Endothelial cell of umbilical vein (primary cell): ENCODE results near the gene POLD3. TPM values are rescaled to one million over a fixed set of nuclear protein-coding genes. Genes with fewer than 3 reads are reported as not detected.

Source experiments
- BruUV-seq: library from RNA; stranded (reverse); fragments of 400-500 nt; replicated peaks from 2 replicates; lab custom pipeline; 2021; lab: Mats Ljungman, UMichigan
- CTCF ChIA-PET: fragments of 300-600, 350-600 bp; sonication (Branson Sonifier 250); formaldehyde crosslinking; loops from one replicate; lab custom pipeline; 2021; ENCODE audit warnings: antibody characterized with exemption, inconsistent platforms; lab: Charles Lee
- POLR2A ChIA-PET: fragments of 300-600, 350-600 bp; sonication (Branson Sonifier 250); formaldehyde crosslinking; loops from one replicate; lab custom pipeline; 2021; ENCODE audit warnings: antibody characterized with exemption, inconsistent platforms; lab: Charles Lee
- DNase-seq: peaks from one replicate; pipeline ENCODE4 v3.0.0-alpha.2; 2011; ENCODE audit warnings: low read depth, low spot score
- FAIRE-seq: peaks from 2 replicates; lab custom pipeline; 2011; peaks lifted over from hg19 to GRCh38; lab: Jason Lieb, UNC
- H2AFZ ChIP-seq: 2 replicates; pipeline ENCODE4 v1.6.0; 2012; ENCODE audit warnings: low read depth, low read length, control low read depth, inconsistent platforms
- H3K27ac ChIP-seq: 2 replicates; pipeline ENCODE4 v1.5.1; 2011; ENCODE audit warnings: low read depth, mild to moderate bottlenecking, control low read depth, low read length, moderate library complexity; ENCODE audit not compliant: insufficient read depth
- H3K27me3 ChIP-seq, 2 experiments: 2 replicates each; pipeline versions ENCODE4 v1.6.0 to v1.6.1; 2011; ENCODE audit warnings: low read length in 2 of 2, mixed read lengths in 1 of 2; ENCODE audit not compliant: control insufficient read depth in 2 of 2, insufficient read depth in 2 of 2
- H3K36me3 ChIP-seq, 2 experiments: 2 replicates in 1 of 2; 3 replicates in 1 of 2; pipeline ENCODE4 v1.5.1; 2011; ENCODE audit warnings: low read length in 2 of 2, mild to moderate bottlenecking in 1 of 2, moderate library complexity in 1 of 2; ENCODE audit not compliant: control insufficient read depth in 2 of 2, insufficient read depth in 2 of 2; ENCODE audit errors: extremely low read depth in 1 of 2
- H3K4me1 ChIP-seq: 3 replicates; pipeline ENCODE4 v1.5.1; 2011; ENCODE audit warnings: mild to moderate bottlenecking, low read length; ENCODE audit not compliant: control insufficient read depth, insufficient read depth; ENCODE audit errors: extremely low read depth
- H3K4me2 ChIP-seq: 2 replicates; pipeline ENCODE4 v1.6.1; 2011; ENCODE audit warnings: low read length, control low read depth, mixed read lengths; ENCODE audit not compliant: insufficient read depth
- H3K4me3 ChIP-seq, 3 experiments: fragments of 200-600 bp in 1 of 3; sonication (generic), shearing (Covaris generic) in 1 of 3; replicated peaks in 1 of 3; 2 replicates each; pipeline ENCODE4 v1.5.1; 2011 to 2016; ENCODE audit warnings: control low read depth in 3 of 3, low read length in 3 of 3, mild to moderate bottlenecking in 2 of 3, inconsistent platforms in 1 of 3, low read depth in 1 of 3, moderate library complexity in 1 of 3; ENCODE audit not compliant: insufficient read depth in 1 of 3
- H3K79me2 ChIP-seq: 2 replicates; pipeline ENCODE4 v1.6.0; 2012; ENCODE audit warnings: low read length, inconsistent platforms; ENCODE audit not compliant: control insufficient read depth, insufficient read depth
- H3K9ac ChIP-seq: replicated peaks from 2 replicates; pipeline ENCODE3; 2011; ENCODE audit warnings: low read length, control low read depth; ENCODE audit not compliant: insufficient read depth; ENCODE audit errors: extremely low read depth
- H3K9me1 ChIP-seq: replicated peaks from 3 replicates; pipeline ENCODE4 v1.6.0; 2011; ENCODE audit warnings: mild to moderate bottlenecking, low read length; ENCODE audit not compliant: control insufficient read depth, insufficient read depth; ENCODE audit errors: extremely low read depth
- H3K9me3 ChIP-seq: replicated peaks from 2 replicates; pipeline ENCODE4 v1.5.1; 2012; ENCODE audit warnings: low read length, inconsistent platforms; ENCODE audit not compliant: control insufficient read depth, insufficient read depth
- H4K20me1 ChIP-seq: replicated peaks from 2 replicates; pipeline ENCODE3; 2011; ENCODE audit warnings: mild to moderate bottlenecking, low read length; ENCODE audit not compliant: control insufficient read depth, insufficient read depth; ENCODE audit errors: extremely low read depth
- EZH2 ChIP-seq: IDR thresholded peaks from 2 replicates; pipeline ENCODE4 v1.6.1; 2012; ENCODE audit warnings: borderline replicate concordance, low read depth, mild to moderate bottlenecking, moderate library complexity, low read length, inconsistent platforms; ENCODE audit not compliant: severe bottlenecking
- FOS ChIP-seq: IDR thresholded peaks from 2 replicates; pipeline ENCODE4 v1.6.1; 2011; ENCODE audit warnings: mild to moderate bottlenecking, low read length, moderate library complexity, borderline replicate concordance; ENCODE audit not compliant: insufficient read depth
- GATA2 ChIP-seq: IDR thresholded peaks from 2 replicates; pipeline ENCODE4 v1.7.0; 2011; ENCODE audit warnings: low read depth, mild to moderate bottlenecking, moderate library complexity, mixed read lengths, low read length; ENCODE audit not compliant: insufficient read length, insufficient read depth
- JUN ChIP-seq: IDR thresholded peaks from 2 replicates; pipeline ENCODE4 v1.6.1; 2011; ENCODE audit warnings: borderline replicate concordance, low read depth; ENCODE audit not compliant: insufficient read length, insufficient read depth
- MYC ChIP-seq: IDR thresholded peaks from one replicate; pipeline ENCODE4 v1.6.1; 2011; ENCODE audit warnings: mild to moderate bottlenecking, low read depth, low read length
- POLR2A ChIP-seq: IDR thresholded peaks from 2 replicates; pipeline ENCODE4 v1.6.1; 2012; ENCODE audit warnings: low read depth, mild to moderate bottlenecking, control low read depth, low read length
- POLR2AphosphoS5 ChIP-seq: IDR thresholded peaks from 2 replicates; pipeline ENCODE4 v1.6.1; 2012; ENCODE audit warnings: low read depth, mild to moderate bottlenecking, control low read depth, low read length, moderate library complexity; ENCODE audit not compliant: insufficient read depth
- dilution Hi-C: fragments of 300-500 bp; cut with MboI; formaldehyde crosslinking; loops from one replicate; pipeline ENCODE4 v1.15.0; 2019; ENCODE audit warnings: low sequenced_read_pairs; ENCODE audit not compliant: extremely low pct_ligation_motif_present
- intact Hi-C: fragments of 100-400 bp; cut with micrococcal nuclease; formaldehyde crosslinking; loops from one replicate; pipeline ENCODE4 v1.10.0; 2022
- polyA plus RNA-seq, 4 experiments: library from polyadenylated mRNA; depleted of rRNA in 3 of 4; stranded (reverse) in 3 of 4; unstranded in 1 of 4; fragments of >200 nt; gene quantifications; 2 replicates each; pipeline versions ENCODE4 v1.2.1 to v1.2.3, GENCODE V29; 2011 to 2012; ENCODE audit warnings: missing spikeins in 1 of 4
- total RNA-seq: library from RNA; stranded (reverse); gene quantifications from 2 replicates; pipeline ENCODE4 v1.2.3, GENCODE V29; 2021
- TF ChIP-seq, protein P1 (sequence below), 2 donors: IDR thresholded peaks; 1 replicate in 1 of 2; 2 replicates in 1 of 2; pipeline ENCODE4 v1.5.1; 2011; ENCODE audit warnings: low read length in 2 of 2, mild to moderate bottlenecking in 2 of 2, moderate library complexity in 2 of 2, control low read depth in 1 of 2, inconsistent platforms in 1 of 2, low read depth in 1 of 2; ENCODE audit not compliant: insufficient read depth in 1 of 2; ENCODE audit errors: extremely low read depth in 1 of 2
- TF ChIP-seq, protein P2 (sequence below): IDR thresholded peaks from 2 replicates; pipeline ENCODE4 v1.6.1; 2011; ENCODE audit not compliant: insufficient read depth, insufficient read length

The POLD3 gene
- total and polyA plus RNA-seq, 2 donors (not counting 3 experiments of a cell fraction or from before 2014, with no cell fraction given): 8.9 to 25.2 TPM

DNA sequence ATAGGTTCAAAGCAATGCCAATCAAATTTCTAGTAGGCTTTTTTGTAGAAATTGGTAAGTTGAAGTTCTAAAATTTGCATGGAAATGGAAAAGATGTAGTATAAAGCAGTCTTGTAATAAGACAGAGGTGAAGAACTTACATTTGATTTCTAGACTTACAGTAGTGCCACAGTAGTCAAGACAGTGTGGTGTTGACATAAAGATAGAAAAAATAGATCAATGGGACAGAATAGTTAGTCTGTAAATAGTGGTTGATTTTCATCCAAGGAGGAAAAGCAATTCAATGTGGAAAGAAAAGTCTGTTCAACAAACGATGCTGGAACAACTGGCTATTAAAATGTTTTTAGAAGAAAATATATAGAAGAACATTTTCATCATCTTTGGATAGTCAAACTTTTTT lies 70.9 kb downstream of the POLD3 start:
- DNase-seq (no peak), FAIRE-seq (no peak)
- Histone ChIP-seq H3K36me3 (no peaks in the 10 kb centered on the region), H3K27ac (no peak overlapping the region), H2AFZ (no peak overlapping the region), H3K4me3 (no peak overlapping the region), H3K4me1 (no peaks in the 10 kb centered on the region), H3K4me2 (no peak overlapping the region), H3K9me3 (no peaks in the 10 kb centered on the region), H3K9me1 (no peaks in the 10 kb centered on the region), H3K9ac (no peak overlapping the region), H3K79me2 (no peaks in the 10 kb centered on the region), H4K20me1 (no peaks in the 10 kb centered on the region), H3K27me3 (no peaks in the 10 kb centered on the region)
- no TSS peak for BruUV-seq
- TF ChIP-seq POLR2AphosphoS5 (no peak), FOS (no peak), GATA2 (no peak), EZH2 (no peak), MYC (no peak), POLR2A (no peak), JUN (no peak)
- TF ChIP-seq, protein P1, sequence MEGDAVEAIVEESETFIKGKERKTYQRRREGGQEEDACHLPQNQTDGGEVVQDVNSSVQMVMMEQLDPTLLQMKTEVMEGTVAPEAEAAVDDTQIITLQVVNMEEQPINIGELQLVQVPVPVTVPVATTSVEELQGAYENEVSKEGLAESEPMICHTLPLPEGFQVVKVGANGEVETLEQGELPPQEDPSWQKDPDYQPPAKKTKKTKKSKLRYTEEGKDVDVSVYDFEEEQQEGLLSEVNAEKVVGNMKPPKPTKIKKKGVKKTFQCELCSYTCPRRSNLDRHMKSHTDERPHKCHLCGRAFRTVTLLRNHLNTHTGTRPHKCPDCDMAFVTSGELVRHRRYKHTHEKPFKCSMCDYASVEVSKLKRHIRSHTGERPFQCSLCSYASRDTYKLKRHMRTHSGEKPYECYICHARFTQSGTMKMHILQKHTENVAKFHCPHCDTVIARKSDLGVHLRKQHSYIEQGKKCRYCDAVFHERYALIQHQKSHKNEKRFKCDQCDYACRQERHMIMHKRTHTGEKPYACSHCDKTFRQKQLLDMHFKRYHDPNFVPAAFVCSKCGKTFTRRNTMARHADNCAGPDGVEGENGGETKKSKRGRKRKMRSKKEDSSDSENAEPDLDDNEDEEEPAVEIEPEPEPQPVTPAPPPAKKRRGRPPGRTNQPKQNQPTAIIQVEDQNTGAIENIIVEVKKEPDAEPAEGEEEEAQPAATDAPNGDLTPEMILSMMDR (IDR thresholded peaks at IDR 0.05; ENCODE audit: extremely low read depth in 1 of 2, insufficient read depth in 1 of 2, low read depth in 1 of 2, low read length in 2 of 2): no peak
- TF ChIP-seq, protein P2, sequence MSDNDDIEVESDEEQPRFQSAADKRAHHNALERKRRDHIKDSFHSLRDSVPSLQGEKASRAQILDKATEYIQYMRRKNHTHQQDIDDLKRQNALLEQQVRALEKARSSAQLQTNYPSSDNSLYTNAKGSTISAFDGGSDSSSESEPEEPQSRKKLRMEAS: no peak
- CTCF ChIA-PET: interaction anchor here (1.0 kb wide), 1 partner anchor 9 kb away, joined by 3 read pairs; no protein-coding TSS in a partner anchor
- intact Hi-C loops: no loop called here
- POLR2A ChIA-PET: no interaction called here
- dilution Hi-C loops: no loop called here
